Measurements from ENCODE around the gene TRIM4. TPM values are rescaled to one million over a fixed set of nuclear protein-coding genes. Genes with fewer than 3 reads are reported as not detected.

Gene TRIM4
- total RNA-seq, 6 donors from 2014 or later: 31.2 to 107 (median 42.1) TPM

DNA sequence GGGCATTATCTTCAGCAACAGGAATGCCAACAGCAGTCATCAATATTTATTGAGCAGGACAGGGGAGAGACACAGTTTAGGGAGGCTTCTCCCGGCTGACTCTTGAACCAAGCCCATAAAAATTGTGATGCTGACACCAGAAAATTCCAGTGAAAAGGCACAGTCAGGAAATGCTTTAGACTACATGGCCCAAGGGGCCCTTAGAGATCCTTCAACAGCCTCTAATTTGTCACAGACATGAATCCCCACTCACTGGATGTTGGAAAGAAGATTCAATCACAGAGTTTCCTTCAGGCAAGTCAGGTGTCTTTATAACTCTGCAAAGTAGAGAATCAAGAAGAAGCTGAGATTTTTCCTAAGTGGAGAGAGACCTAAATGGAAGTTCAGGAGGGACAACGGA lies 8.9 kb upstream of the TRIM4 start:
- no peaks in the 10 kb centered on the region for H3K27me3 ChIP-seq
- H3K4me1 ChIP-seq: peaks cover 5 to 16% (median 12%) of the 10 kb centered on the region in 4 donors
- ATAC-seq (ENCODE audit: low FRiP score in 2 of 2): no peak
- H3K36me3 ChIP-seq: no peaks in the 10 kb centered on the region
- TF ChIP-seq POLR2A (IDR thresholded peaks at IDR 0.05) (no peak), POLR2AphosphoS5 (IDR thresholded peaks at IDR 0.05) (no peak), EP300 (IDR thresholded peaks at IDR 0.05) (no peak)
- TF ChIP-seq, protein P1, sequence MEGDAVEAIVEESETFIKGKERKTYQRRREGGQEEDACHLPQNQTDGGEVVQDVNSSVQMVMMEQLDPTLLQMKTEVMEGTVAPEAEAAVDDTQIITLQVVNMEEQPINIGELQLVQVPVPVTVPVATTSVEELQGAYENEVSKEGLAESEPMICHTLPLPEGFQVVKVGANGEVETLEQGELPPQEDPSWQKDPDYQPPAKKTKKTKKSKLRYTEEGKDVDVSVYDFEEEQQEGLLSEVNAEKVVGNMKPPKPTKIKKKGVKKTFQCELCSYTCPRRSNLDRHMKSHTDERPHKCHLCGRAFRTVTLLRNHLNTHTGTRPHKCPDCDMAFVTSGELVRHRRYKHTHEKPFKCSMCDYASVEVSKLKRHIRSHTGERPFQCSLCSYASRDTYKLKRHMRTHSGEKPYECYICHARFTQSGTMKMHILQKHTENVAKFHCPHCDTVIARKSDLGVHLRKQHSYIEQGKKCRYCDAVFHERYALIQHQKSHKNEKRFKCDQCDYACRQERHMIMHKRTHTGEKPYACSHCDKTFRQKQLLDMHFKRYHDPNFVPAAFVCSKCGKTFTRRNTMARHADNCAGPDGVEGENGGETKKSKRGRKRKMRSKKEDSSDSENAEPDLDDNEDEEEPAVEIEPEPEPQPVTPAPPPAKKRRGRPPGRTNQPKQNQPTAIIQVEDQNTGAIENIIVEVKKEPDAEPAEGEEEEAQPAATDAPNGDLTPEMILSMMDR (IDR thresholded peaks at IDR 0.05): no peak
- WGBS, 2 donors: 92 to 95% methylated on average over 2 of the region's 2 CpGs
- no peak overlapping the region for H3K4me3 ChIP-seq
- H3K9me3 ChIP-seq: no peaks in the 10 kb centered on the region
- no peak overlapping the region for H3K27ac ChIP-seq
- no peak for DNase-seq

DNA sequence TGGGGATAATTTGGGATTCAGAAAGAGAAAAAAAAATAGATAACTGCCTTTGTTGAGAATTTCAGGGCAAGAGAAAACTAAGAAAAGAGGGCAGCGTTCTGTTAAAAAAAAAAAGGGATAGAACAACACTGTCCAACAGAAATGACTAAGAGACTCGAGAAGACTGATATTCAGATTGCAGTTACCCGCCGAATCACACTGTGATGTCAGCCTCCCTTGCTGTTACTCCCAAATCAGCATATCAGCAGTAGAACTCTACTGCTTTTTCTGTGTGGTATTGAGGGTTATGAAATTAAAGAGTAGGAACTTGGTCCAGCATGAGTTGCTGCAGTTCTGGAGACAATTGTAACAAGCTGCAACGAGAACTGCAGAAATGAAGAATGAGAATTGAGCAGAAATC lies 8.2 kb upstream of the TRIM4 start:
- 85 to 92% methylated on average over 5 of the region's 5 CpGs for WGBS, 2 donors
- Histone ChIP-seq H3K27ac (no peak overlapping the region), H3K4me3 (no peak overlapping the region), H3K27me3 (no peaks in the 10 kb centered on the region), H3K4me1 (peaks cover 5 to 16% (median 12%) of the 10 kb centered on the region in 4 donors), H3K9me3 (no peaks in the 10 kb centered on the region), H3K36me3 (no peaks in the 10 kb centered on the region)
- ATAC-seq (ENCODE audit: low FRiP score in 2 of 2): peak in 1 of 2 donors; percentile 53
- DNase-seq: no peak
- no peak for TF ChIP-seq EP300 (IDR thresholded peaks at IDR 0.05)

DNA sequence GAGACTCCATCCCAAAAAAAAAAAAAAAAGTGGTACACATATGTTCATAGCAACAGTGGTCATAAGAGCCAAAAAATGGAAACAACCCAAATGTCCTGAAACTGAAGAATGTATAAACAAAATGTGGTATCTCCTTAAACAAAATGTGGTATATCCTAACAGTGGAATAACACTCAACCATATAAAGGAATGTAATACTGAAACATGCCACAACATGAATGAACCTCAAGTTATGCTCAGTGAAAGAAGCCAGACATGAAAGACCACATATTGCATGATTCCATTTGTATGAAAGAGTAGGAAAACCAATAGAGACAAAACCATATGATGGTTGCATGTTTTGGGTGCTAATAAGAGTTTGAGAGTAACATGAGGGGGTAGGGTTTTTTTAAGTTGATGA lies 7.0 kb upstream of the TRIM4 start:
- TF ChIP-seq POLR2AphosphoS5 (IDR thresholded peaks at IDR 0.05): no peak
- TF ChIP-seq POLR2A (IDR thresholded peaks at IDR 0.05): no peak
- TF ChIP-seq, protein P1 (IDR thresholded peaks at IDR 0.05): no peak
- no peak for TF ChIP-seq EP300 (IDR thresholded peaks at IDR 0.05)
- no peak for ATAC-seq (ENCODE audit: low FRiP score in 2 of 2)

DNA sequence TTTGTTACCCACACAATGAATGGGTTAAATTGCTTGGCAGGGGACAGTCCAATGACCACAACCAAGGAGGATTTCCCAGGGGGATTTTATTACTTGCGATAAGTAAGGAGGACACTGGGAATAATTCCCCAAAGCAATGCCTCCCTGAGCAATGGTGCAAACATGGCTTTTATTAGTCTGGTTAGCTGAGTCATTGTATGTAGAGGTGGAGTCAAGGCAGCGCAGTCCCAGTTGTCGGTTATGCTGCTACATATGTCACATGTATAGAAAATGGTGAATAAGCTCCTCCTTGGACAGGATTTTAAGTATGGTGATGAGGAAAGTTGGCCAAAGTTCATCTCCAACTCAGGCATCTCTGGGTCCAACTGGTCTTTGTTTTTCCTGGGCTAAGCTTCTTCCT lies 3.9 kb upstream of the TRIM4 start:
- DNase-seq: no peak

More for the DNA sequence above, 7.0 kb upstream of the TRIM4 start:
- no peak overlapping the region for H3K4me3 ChIP-seq
- no peak overlapping the region for H3K27ac ChIP-seq
- no peaks in the 10 kb centered on the region for H3K9me3 ChIP-seq
- peaks cover 5 to 16% (median 12%) of the 10 kb centered on the region in 4 donors for H3K4me1 ChIP-seq
- DNase-seq: no peak
- H3K36me3 ChIP-seq: no peaks in the 10 kb centered on the region
- no peaks in the 10 kb centered on the region for H3K27me3 ChIP-seq

DNA sequence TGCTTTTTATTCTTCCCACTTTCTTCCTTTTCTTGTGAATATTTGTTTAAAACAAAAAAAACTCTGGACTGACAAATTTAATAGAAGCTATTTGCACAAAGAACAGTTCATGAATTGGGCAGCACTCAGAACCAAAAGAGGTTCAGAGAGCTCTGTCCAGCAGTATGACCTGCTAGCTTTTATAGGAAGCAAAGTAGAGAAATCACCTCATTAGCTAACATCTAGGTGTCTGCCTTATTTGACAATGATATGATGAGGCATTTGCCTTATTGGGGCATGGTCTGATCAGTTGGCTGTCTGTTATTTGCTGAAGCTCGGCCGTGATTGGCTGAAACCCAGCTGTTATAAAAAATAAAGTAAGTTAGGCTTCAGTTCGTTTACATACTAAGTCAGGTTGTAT lies 819 bp upstream of the TRIM4 start:
- 62 to 94% methylated on average over 3 of the region's 3 CpGs for WGBS, 2 donors
- ATAC-seq (ENCODE audit: low FRiP score in 2 of 2) (no peak), DNase-seq (no peak)
- TF ChIP-seq, protein P1 (IDR thresholded peaks at IDR 0.05): no peak
- TF ChIP-seq EP300 (IDR thresholded peaks at IDR 0.05) (no peak), POLR2AphosphoS5 (IDR thresholded peaks at IDR 0.05) (no peak), POLR2A (IDR thresholded peaks at IDR 0.05) (no peak)
- peaks cover 0 to 17% (median under 1%) of the 10 kb centered on the region in 4 donors for H3K36me3 ChIP-seq
- no peaks in the 10 kb centered on the region for H3K9me3 ChIP-seq
- peaks cover 37 to 51% (median 38%) of the 10 kb centered on the region in 4 donors for H3K4me1 ChIP-seq
- peak overlapping the region in 3 of 4 donors; percentile 94 to 98 (median 96) for H3K27ac ChIP-seq
- H3K4me3 ChIP-seq: peak overlapping the region in 3 of 4 donors; percentile 88 to 92 (median 90)
- H3K27me3 ChIP-seq: no peaks in the 10 kb centered on the region

More for the DNA sequence above, 3.9 kb upstream of the TRIM4 start:
- Histone ChIP-seq H3K36me3 (no peaks in the 10 kb centered on the region), H3K27ac (no peak overlapping the region), H3K9me3 (no peaks in the 10 kb centered on the region), H3K4me1 (peaks cover 10 to 20% (median 12%) of the 10 kb centered on the region in 4 donors), H3K4me3 (no peak overlapping the region), H3K27me3 (no peaks in the 10 kb centered on the region)
- WGBS, 2 donors: 90 to 91% methylated on average over 3 of the region's 3 CpGs
- ATAC-seq (ENCODE audit: low FRiP score in 2 of 2): no peak
- TF ChIP-seq EP300 (IDR thresholded peaks at IDR 0.05): no peak
- TF ChIP-seq, protein P1 (IDR thresholded peaks at IDR 0.05): no peak
- TF ChIP-seq POLR2AphosphoS5 (IDR thresholded peaks at IDR 0.05): no peak
- TF ChIP-seq POLR2A (IDR thresholded peaks at IDR 0.05): no peak
